HCT116 (cell line): Measurements from ENCODE around the gene SEPHS2. TPM values are rescaled to one million over a fixed set of nuclear protein-coding genes. Genes with fewer than 3 reads are reported as not detected.

Source experiments
- ATAC-seq: fragments of 200-7000 bp; cut with Tn5 transposase; 2 replicates; pipeline ENCODE4 v1.9.1; 2020; ENCODE audit warnings: mild to moderate bottlenecking, moderate library complexity
- BruUV-seq: library from RNA; stranded (reverse); fragments of 400-500 nt; replicated peaks from 2 replicates; lab custom pipeline; 2021; lab: Mats Ljungman, UMichigan
- CTCF ChIA-PET: fragments of 300-600 bp; sonication (Branson Sonifier 250); formaldehyde crosslinking; loops from one replicate; lab custom pipeline; 2021; ENCODE audit warnings: antibody characterized with exemption; lab: Charles Lee
- POLR2A ChIA-PET: fragments of 300-600, 350-600 bp; sonication (Branson Sonifier 250); formaldehyde crosslinking; loops from one replicate; lab custom pipeline; 2021; ENCODE audit warnings: antibody characterized with exemption; lab: Charles Lee
- RAD21 ChIA-PET, 2 experiments: fragments of 300-600 bp; sonication (Branson Sonifier 250); formaldehyde crosslinking; loops; one replicate each; lab custom pipeline; 2023; ENCODE audit warnings: low total read pairs in 2 of 2; ENCODE audit not compliant: uncharacterized antibody in 2 of 2, unreplicated experiment in 2 of 2, low non-redundant PET in 1 of 2; lab: Charles Lee
- DNase-seq: peaks from one replicate; pipeline ENCODE4 v3.0.0-alpha.2; 2010; ENCODE audit warnings: low read depth, low spot score
- H2AFZ ChIP-seq: fragments of 200-600 bp; shearing (Covaris generic), sonication (generic); 2 replicates; pipeline ENCODE4 v1.6.1; 2017; ENCODE audit warnings: low read depth, mixed run types, mixed read lengths, antibody characterized with exemption, low read length; ENCODE audit not compliant: poor library complexity, severe bottlenecking
- H3K27ac ChIP-seq: 2 replicates; pipeline ENCODE4 v1.5.1; 2012; ENCODE audit warnings: low read depth, low read length
- H3K27me3 ChIP-seq: fragments of 200-600 bp; sonication (generic); 2 replicates; pipeline ENCODE4 v1.6.1; 2016; ENCODE audit warnings: mixed run types, low read length, mixed read lengths; ENCODE audit not compliant: insufficient read depth
- H3K36me3 ChIP-seq, 2 experiments: fragments of 200-500 bp in 1 of 2; fragments of 200-600 bp in 1 of 2; sonication (Bioruptor generic) in 1 of 2; sonication (generic) in 1 of 2; 2 replicates each; pipeline versions ENCODE4 v1.5.1 to v1.6.1; 2014 to 2016; ENCODE audit warnings: low read length in 2 of 2, inconsistent platforms in 1 of 2, mixed read lengths in 1 of 2, mixed run types in 1 of 2; ENCODE audit not compliant: insufficient read depth in 2 of 2, control insufficient read depth in 1 of 2
- H3K4me1 ChIP-seq, 2 experiments: fragments of 200-600 bp in 1 of 2; sonication (generic) in 1 of 2; 2 replicates each; pipeline versions ENCODE4 v1.5.1 to v1.6.1; 2012 to 2017; ENCODE audit warnings: low read length in 2 of 2, inconsistent platforms in 1 of 2, mild to moderate bottlenecking in 1 of 2, mixed read lengths in 1 of 2, mixed run types in 1 of 2, moderate library complexity in 1 of 2; ENCODE audit not compliant: insufficient read depth in 2 of 2, control insufficient read depth in 1 of 2
- H3K4me2 ChIP-seq: fragments of 200-600 bp; sonication (generic); 2 replicates; pipeline ENCODE4 v1.6.1; 2017; ENCODE audit warnings: mixed run types, low read length, mixed read lengths
- H3K4me3 ChIP-seq, 2 experiments: fragments of 200-600 bp in 1 of 2; sonication (generic) in 1 of 2; replicated peaks in 1 of 2; 2 replicates each; pipeline ENCODE4 v1.5.1; 2011 to 2016; ENCODE audit warnings: low read length in 2 of 2, control low read depth in 1 of 2, low read depth in 1 of 2, mild to moderate bottlenecking in 1 of 2, mixed read lengths in 1 of 2, mixed run types in 1 of 2
- H3K79me2 ChIP-seq: fragments of 200-600 bp; sonication (generic); 2 replicates; pipeline ENCODE4 v1.6.1; 2017; ENCODE audit warnings: mild to moderate bottlenecking, mixed run types, low read length, moderate library complexity, mixed read lengths; ENCODE audit not compliant: insufficient read depth
- H3K9ac ChIP-seq: fragments of 200-600 bp; sonication (generic); 2 replicates; pipeline ENCODE4 v1.6.1; 2016; ENCODE audit warnings: low read length, mixed read lengths
- H3K9me2 ChIP-seq: fragments of 200-600 bp; sonication (generic), shearing (Covaris generic); 2 replicates; pipeline ENCODE4 v1.6.1; 2017; ENCODE audit warnings: mixed run types, mild to moderate bottlenecking, moderate library complexity; ENCODE audit not compliant: insufficient read depth
- H3K9me3 ChIP-seq, 2 experiments: fragments of 200-500 bp in 1 of 2; fragments of 200-600 bp in 1 of 2; sonication (Bioruptor generic) in 1 of 2; sonication (generic) in 1 of 2; 2 replicates each; pipeline ENCODE4 v1.6.1; 2014 to 2017; ENCODE audit warnings: low read length in 2 of 2, mixed read lengths in 2 of 2, inconsistent platforms in 1 of 2, low read depth in 1 of 2, mild to moderate bottlenecking in 1 of 2, mixed run types in 1 of 2, moderate library complexity in 1 of 2; ENCODE audit not compliant: control insufficient read depth in 1 of 2, insufficient read depth in 1 of 2
- H4K20me1 ChIP-seq: fragments of 200-600 bp; sonication (generic), shearing (Covaris generic); 2 replicates; pipeline ENCODE4 v1.6.1; 2017; ENCODE audit warnings: mixed run types, mild to moderate bottlenecking, moderate library complexity; ENCODE audit not compliant: insufficient read depth
- CBX3 ChIP-seq: IDR thresholded peaks from 2 replicates; pipeline ENCODE4 v1.6.1; 2012; ENCODE audit warnings: low read depth
- CEBPB ChIP-seq: IDR thresholded peaks from 2 replicates; pipeline ENCODE4 v1.6.1; 2012; ENCODE audit warnings: low read depth
- EZH2 ChIP-seq: fragments of 200-600 bp; sonication (generic); IDR thresholded peaks from 2 replicates; pipeline ENCODE4 v1.6.1; 2017; ENCODE audit warnings: antibody characterized with exemption, mixed run types
- POLR2A ChIP-seq: IDR thresholded peaks from 2 replicates; pipeline ENCODE4 v1.7.0; 2011; ENCODE audit warnings: borderline replicate concordance; ENCODE audit not compliant: insufficient read depth, insufficient read length; ENCODE audit errors: extremely low read depth
- POLR2AphosphoS5 ChIP-seq: IDR thresholded peaks from 2 replicates; pipeline ENCODE4 v1.6.1; 2011; ENCODE audit warnings: mild to moderate bottlenecking, low read depth, low read length, moderate library complexity
- SP1 ChIP-seq: IDR thresholded peaks from 2 replicates; pipeline ENCODE4 v1.6.1; 2012; ENCODE audit warnings: low read depth
- SRF ChIP-seq: IDR thresholded peaks from 2 replicates; pipeline ENCODE4 v1.6.1; 2012; ENCODE audit warnings: low read depth
- YY1 ChIP-seq: IDR thresholded peaks from 2 replicates; pipeline ENCODE4 v1.6.1; 2011; ENCODE audit warnings: low read length, low read depth, moderate library complexity, mild to moderate bottlenecking; ENCODE audit not compliant: insufficient replicate concordance; ENCODE audit errors: extremely low read depth
- ZFX ChIP-seq: fragments of 450-650 bp; IDR thresholded peaks from 2 replicates; pipeline ENCODE4 v1.6.1; 2017
- intact Hi-C: fragments of 100-400 bp; cut with micrococcal nuclease; formaldehyde crosslinking; loops from 2 replicates; pipeline ENCODE4 v1.10.0; 2022
- total RNA-seq: library from RNA; stranded (reverse); gene quantifications from one replicate; pipeline ENCODE4 v1.2.1, GENCODE V29; 2021; ENCODE audit not compliant: unreplicated experiment
- TF ChIP-seq, protein P1 (sequence below): IDR thresholded peaks from 2 replicates; pipeline ENCODE4 v1.6.1; 2012
- TF ChIP-seq, protein P2 (sequence below), 3 experiments: fragments of 200-600 bp in 1 of 3; sonication (generic) in 1 of 3; IDR thresholded peaks in 2 of 3; conservative IDR thresholded peaks in 1 of 3; 2 replicates each; pipeline ENCODE4 v1.5.1; 2012 to 2017; ENCODE audit warnings: low read depth in 2 of 3, low read length in 2 of 3, antibody characterized with exemption in 1 of 3, borderline replicate concordance in 1 of 3, control low read depth in 1 of 3, mild to moderate bottlenecking in 1 of 3, mixed read lengths in 1 of 3, mixed run types in 1 of 3, moderate library complexity in 1 of 3; ENCODE audit not compliant: insufficient read depth in 1 of 3

SEPHS2 gene
- total RNA-seq, 1 experiment from 2014 or later: 51.3 TPM

DNA sequence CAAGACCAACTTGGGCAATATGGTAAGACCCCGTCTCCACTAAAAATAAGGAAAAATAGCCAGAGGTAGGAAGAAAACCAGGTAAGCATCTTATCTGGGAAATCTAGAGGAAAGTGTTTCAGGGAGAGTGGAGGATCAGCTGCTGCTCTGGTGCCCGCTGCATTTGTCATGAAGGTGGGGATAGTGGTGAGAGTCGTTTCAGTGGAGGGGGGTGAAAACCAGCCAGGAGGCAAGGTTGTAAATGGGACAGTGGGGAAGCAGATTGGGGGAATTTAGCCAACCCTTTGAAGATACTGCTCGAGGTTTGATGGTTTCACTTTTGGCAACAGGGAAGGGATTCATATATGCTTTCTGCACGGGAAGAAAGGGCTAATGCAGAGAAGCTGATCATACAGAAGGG lies 24.7 kb downstream of the SEPHS2 start:
- H3K9ac ChIP-seq: no peak overlapping the region
- ATAC-seq: no peak
- no TSS peak for BruUV-seq
- H3K36me3 ChIP-seq: peaks cover 20 to 45% of the 10 kb centered on the region in 2 experiments; a peak in 3 of 4 replicates
- CTCF ChIA-PET: interaction anchor here (4.9 kb wide), 1 partner anchor 9 kb away, joined by 52 read pairs; the partner anchor contains the start of gene DCTPP1
- no peaks in the 10 kb centered on the region for H3K9me3 ChIP-seq
- peaks cover 3% of the 10 kb centered on the region; the same call in 1 of the 2 replicates for H4K20me1 ChIP-seq
- intact Hi-C loops: no loop called here
- H3K27ac ChIP-seq: no peak overlapping the region
- POLR2A ChIA-PET: no interaction called here
- H3K4me1 ChIP-seq: peaks cover 6 to 26% of the 10 kb centered on the region in 2 experiments; a peak in 3 of 4 replicates
- TF ChIP-seq POLR2AphosphoS5 (no peak), POLR2A (no peak), CEBPB (no peak), EZH2 (no peak), SP1 (no peak)
- TF ChIP-seq, protein P1, sequence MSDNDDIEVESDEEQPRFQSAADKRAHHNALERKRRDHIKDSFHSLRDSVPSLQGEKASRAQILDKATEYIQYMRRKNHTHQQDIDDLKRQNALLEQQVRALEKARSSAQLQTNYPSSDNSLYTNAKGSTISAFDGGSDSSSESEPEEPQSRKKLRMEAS: no peak
- no peak overlapping the region for H2AFZ ChIP-seq
- no peaks in the 10 kb centered on the region for H3K9me2 ChIP-seq
- H3K79me2 ChIP-seq: peaks cover 32% of the 10 kb centered on the region
- DNase-seq: no peak
- no peak overlapping the region for H3K4me3 ChIP-seq
- no peak overlapping the region for H3K4me2 ChIP-seq
- no peaks in the 10 kb centered on the region for H3K27me3 ChIP-seq
- RAD21 ChIA-PET: no interaction called here

DNA sequence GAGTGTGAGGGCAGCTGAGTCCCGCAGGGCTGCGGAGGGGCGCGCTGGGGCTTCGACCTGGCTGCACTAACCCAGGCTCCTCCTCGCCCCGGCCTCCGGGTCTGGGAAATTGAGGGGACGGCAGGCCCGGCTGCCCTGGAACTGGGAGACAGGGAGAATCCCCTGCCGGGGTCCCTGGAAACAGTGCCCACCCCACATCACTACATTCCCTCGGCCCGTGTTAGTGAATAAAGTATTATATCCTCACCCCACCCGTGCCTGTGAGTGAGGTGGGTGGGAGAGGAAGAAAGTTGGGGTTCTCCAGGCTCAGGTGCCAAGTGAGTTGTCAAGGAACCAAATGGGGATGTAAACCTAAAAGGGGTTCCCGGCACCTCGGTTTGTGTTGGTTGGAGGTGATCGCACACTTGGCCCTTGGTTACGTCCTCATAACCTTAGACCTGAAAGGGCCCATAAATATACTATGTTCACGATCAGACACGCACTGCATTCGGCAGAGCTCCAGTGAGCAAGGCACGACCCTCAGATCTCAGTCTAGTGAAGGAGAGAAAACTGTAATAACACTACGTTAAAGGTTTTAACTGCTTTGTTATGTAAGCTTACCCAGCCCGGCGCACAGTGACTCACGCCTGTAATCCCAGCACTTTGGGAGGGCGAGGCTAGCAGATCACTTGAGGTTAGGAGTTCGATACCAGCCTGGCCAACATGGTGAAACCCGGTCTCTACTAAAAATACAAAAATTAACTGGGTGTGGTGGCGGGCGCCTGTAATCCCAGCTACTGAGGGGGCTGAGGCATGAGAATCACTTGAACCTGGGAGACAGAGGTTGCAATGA lies 27.1 kb downstream of the SEPHS2 start:
- Histone ChIP-seq H3K9me2 (no peaks in the 10 kb centered on the region), H3K4me3 (peak overlapping the region; percentile 26 to 44), H3K27ac (peak overlapping the region; percentile 83), H3K79me2 (peaks cover 16% of the 10 kb centered on the region), H2AFZ (no peak overlapping the region), H3K9ac (peak overlapping the region; percentile 65), H3K9me3 (no peaks in the 10 kb centered on the region), H3K36me3 (peaks cover 12 to 32% of the 10 kb centered on the region in 2 experiments; a peak in 2 of 4 replicates), H3K27me3 (no peaks in the 10 kb centered on the region), H3K4me1 (peaks cover 6 to 31% of the 10 kb centered on the region in 2 experiments; a peak in 3 of 4 replicates), H3K4me2 (peak overlapping the region; percentile 79), H4K20me1 (peaks cover 3% of the 10 kb centered on the region; the same call in 1 of the 2 replicates)
- no TSS peak for BruUV-seq
- ChIA-PET POLR2A (interaction anchor here (0.9 to 2.0 kb wide), 7 partner anchors 9 to 216 kb away, joined by 3 to 15 read pairs (median 5); partner anchors contain the start of genes DCTPP1, ZNF48, ZNF764 and ZNF771), RAD21 (interaction anchor here (0.6 to 1.4 kb wide), 5 partner anchors 9 to 41 kb away, joined by 3 to 13 read pairs (median 4); partner anchors contain the start of gene DCTPP1 (in 2 of the 2)), CTCF (interaction anchor here (0.8 to 4.9 kb wide), 11 partner anchors 10 to 326 kb away, joined by 3 to 52 read pairs (median 4); partner anchors contain the start of genes DCTPP1, TBC1D10B, ZNF48 and ZNF771)
- TF ChIP-seq CBX3 (no peak), ZFX (no peak), YY1 (no peak), SRF (no peak)
- TF ChIP-seq, protein P2, sequence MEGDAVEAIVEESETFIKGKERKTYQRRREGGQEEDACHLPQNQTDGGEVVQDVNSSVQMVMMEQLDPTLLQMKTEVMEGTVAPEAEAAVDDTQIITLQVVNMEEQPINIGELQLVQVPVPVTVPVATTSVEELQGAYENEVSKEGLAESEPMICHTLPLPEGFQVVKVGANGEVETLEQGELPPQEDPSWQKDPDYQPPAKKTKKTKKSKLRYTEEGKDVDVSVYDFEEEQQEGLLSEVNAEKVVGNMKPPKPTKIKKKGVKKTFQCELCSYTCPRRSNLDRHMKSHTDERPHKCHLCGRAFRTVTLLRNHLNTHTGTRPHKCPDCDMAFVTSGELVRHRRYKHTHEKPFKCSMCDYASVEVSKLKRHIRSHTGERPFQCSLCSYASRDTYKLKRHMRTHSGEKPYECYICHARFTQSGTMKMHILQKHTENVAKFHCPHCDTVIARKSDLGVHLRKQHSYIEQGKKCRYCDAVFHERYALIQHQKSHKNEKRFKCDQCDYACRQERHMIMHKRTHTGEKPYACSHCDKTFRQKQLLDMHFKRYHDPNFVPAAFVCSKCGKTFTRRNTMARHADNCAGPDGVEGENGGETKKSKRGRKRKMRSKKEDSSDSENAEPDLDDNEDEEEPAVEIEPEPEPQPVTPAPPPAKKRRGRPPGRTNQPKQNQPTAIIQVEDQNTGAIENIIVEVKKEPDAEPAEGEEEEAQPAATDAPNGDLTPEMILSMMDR (IDR thresholded peaks at IDR 0.05 in 2 of 3, conservative IDR thresholded peaks at IDR 0.05 in 1 of 3; ENCODE audit: borderline replicate concordance in 1 of 3, insufficient read depth in 1 of 3, low read depth in 2 of 3, low read length in 2 of 3): 0 out of 6 replicates have a peak, but pooled peaks of 1 of the 3 experiments have one; percentile 14
- ATAC-seq (no peak), DNase-seq (no peak)
- intact Hi-C loops: no loop called here
